ENCODE data around the gene EMX2. TPM values are rescaled to one million over a fixed set of nuclear protein-coding genes. Genes with fewer than 3 reads are reported as not detected.
A peak's percentile ranks its signal among the peaks of the same experiment; 100 is the strongest.

EMX2 gene
- total and polyA plus RNA-seq, 2 of the 13 experiments (the other 11 are each of a cell fraction or from before 2014, with no cell fraction given): not detected

- no peak overlapping the region for H2AFZ ChIP-seq (ENCODE audit: low read length)
- ATAC-seq (no peak), DNase-seq (ENCODE audit: low spot score) (no peak), FAIRE-seq (no peak)
- 17% methylated on average over 5 of the region's 5 CpGs for WGBS (ENCODE audit: low lambda C conversion rate)
- H3K4me1 ChIP-seq (ENCODE audit: insufficient read depth, low read length): peaks cover 28% of the 10 kb centered on the region
- no peaks in the 10 kb centered on the region for H3K9me3 ChIP-seq (ENCODE audit: low read length)
- H3K9ac ChIP-seq (ENCODE audit: insufficient read depth, low read depth, low read length): no peak overlapping the region
- ChIA-PET POLR2A (interaction anchor here (0.5 kb wide), 1 partner anchor 90 kb away, joined by 3 read pairs; no protein-coding TSS in a partner anchor), CTCF (ENCODE audit: low intra/inter-chr PET ratio, low total read pairs) (interaction anchor here (1.7 to 3.3 kb wide), 2 partner anchors 745 to 928 kb away, joined by 5 to 18 read pairs; no protein-coding TSS in a partner anchor)
- intact Hi-C loops (cut with micrococcal nuclease; ENCODE audit: unreplicated experiment): loop anchor here (5.0 kb wide), 2 partner anchors 611 to 926 kb away; no protein-coding TSS in a partner anchor
- 0 out of 5 replicates have a peak, but pooled peaks cover 0 to 5% of the 10 kb centered on the region in 2 experiments for H3K27me3 ChIP-seq (ENCODE audit: control insufficient read depth in 1 of 2, insufficient read depth in 2 of 2, low read length in 2 of 2)
- TF ChIP-seq ZMYM3 (CRISPR knock-in tag; IDR thresholded peaks at IDR 0.05) (peak; percentile 72), NR2F2 (IDR thresholded peaks at IDR 0.05; ENCODE audit: borderline replicate concordance, low read depth) (no peak)
- H3K4me2 ChIP-seq (ENCODE audit: low read depth, low read length): peak overlapping the region; percentile 54
- H3K36me3 ChIP-seq (replicated peaks in 1 of 2; ENCODE audit: control insufficient read depth in 1 of 2, insufficient read depth in 2 of 2, low read length in 2 of 2): no peaks in the 10 kb centered on the region
- in situ Hi-C loops (cut with HindIII; ENCODE audit: extremely low pct_ligation_motif_present, low pct_unique_long_range_greater_than_20kb): loop anchor here (25.0 kb wide), 1 partner anchor 941 kb away; no protein-coding TSS in a partner anchor
- 0 out of 6 replicates have a peak overlapping the region, but pooled peaks of 1 of the 3 experiments have one; percentile 17 for H3K4me3 ChIP-seq (replicated peaks in 1 of 3; ENCODE audit: insufficient read depth in 1 of 3, low read depth in 2 of 3, low read length in 3 of 3)
- H3K79me2 ChIP-seq (ENCODE audit: insufficient read depth, low read length): no peaks in the 10 kb centered on the region
- no peaks in the 10 kb centered on the region for H4K20me1 ChIP-seq (ENCODE audit: insufficient read depth, low read length)
- BruUV-seq (replicated peaks): no TSS peak
- no peak overlapping the region for H3K27ac ChIP-seq (ENCODE audit: extremely low read length, insufficient read depth, low read length)
These were observed 46.5 kb upstream of the EMX2 start for GRCh38 chr10:117496031-117496430.

- intact Hi-C loops (cut with micrococcal nuclease; ENCODE audit: unreplicated experiment): loop anchor here (5.0 kb wide), 2 partner anchors 611 to 926 kb away; no protein-coding TSS in a partner anchor
- Histone ChIP-seq H3K4me2 (ENCODE audit: low read depth, low read length) (peak overlapping the region; percentile 54), H3K36me3 (replicated peaks in 1 of 2; ENCODE audit: control insufficient read depth in 1 of 2, insufficient read depth in 2 of 2, low read length in 2 of 2) (no peaks in the 10 kb centered on the region), H3K9me3 (ENCODE audit: low read length) (no peaks in the 10 kb centered on the region), H2AFZ (ENCODE audit: low read length) (no peak overlapping the region), H3K9ac (ENCODE audit: insufficient read depth, low read depth, low read length) (no peak overlapping the region), H3K79me2 (ENCODE audit: insufficient read depth, low read length) (no peaks in the 10 kb centered on the region), H3K4me1 (ENCODE audit: insufficient read depth, low read length) (peaks cover 28% of the 10 kb centered on the region), H3K27ac (ENCODE audit: extremely low read length, insufficient read depth, low read length) (peak overlapping the region; percentile 21), H3K4me3 (replicated peaks in 1 of 3; ENCODE audit: insufficient read depth in 1 of 3, low read depth in 2 of 3, low read length in 3 of 3) (peak overlapping the region in 1 of 3 experiments; percentile 17; a peak in 1 of 6 replicates), H3K27me3 (ENCODE audit: control insufficient read depth in 1 of 2, insufficient read depth in 2 of 2, low read length in 2 of 2) (0 out of 5 replicates have a peak, but pooled peaks cover 0 to 5% of the 10 kb centered on the region in 2 experiments), H4K20me1 (ENCODE audit: insufficient read depth, low read length) (no peaks in the 10 kb centered on the region)
- under 1% methylated on average over 17 of the region's 17 CpGs for WGBS (ENCODE audit: low lambda C conversion rate)
- POLR2A ChIA-PET: interaction anchor here (0.5 kb wide), 1 partner anchor 91 kb away, joined by 3 read pairs; no protein-coding TSS in a partner anchor
- peak; percentile 87 for FAIRE-seq
- DNase-seq (ENCODE audit: low spot score): peak; percentile 60
- in situ Hi-C loops (cut with HindIII; ENCODE audit: extremely low pct_ligation_motif_present, low pct_unique_long_range_greater_than_20kb): loop anchor here (25.0 kb wide), 1 partner anchor 941 kb away; no protein-coding TSS in a partner anchor
- CTCF ChIA-PET (ENCODE audit: low intra/inter-chr PET ratio, low total read pairs): interaction anchor here (1.3 to 3.3 kb wide), 3 partner anchors 745 to 963 kb away, joined by 4 to 18 read pairs (median 5); no protein-coding TSS in a partner anchor
- BruUV-seq (replicated peaks): no TSS peak
- peak; percentile 75 for ATAC-seq
- TF ChIP-seq ZFP41 (CRISPR knock-in tag; IDR thresholded peaks at IDR 0.05; ENCODE audit: borderline replicate concordance) (no peak), ZNF264 (CRISPR knock-in tag; IDR thresholded peaks at IDR 0.05) (0 out of 2 replicates have a peak, but pooled peaks have one; percentile 33), SP1 (IDR thresholded peaks at IDR 0.05) (no peak), SP1 (CRISPR knock-in tag; IDR thresholded peaks at IDR 0.05) (no peak), MED8 (CRISPR knock-in tag; IDR thresholded peaks at IDR 0.05; ENCODE audit: insufficient replicate concordance) (no peak), RAD21 (CRISPR knock-in tag; IDR thresholded peaks at IDR 0.05) (peak; percentile 70), ZFP90 (CRISPR knock-in tag; IDR thresholded peaks at IDR 0.05; ENCODE audit: borderline replicate concordance) (no peak), MLX (CRISPR knock-in tag; IDR thresholded peaks at IDR 0.05) (no peak), ISL2 (CRISPR knock-in tag; IDR thresholded peaks at IDR 0.05) (peak; percentile 35; the same call in 1 of the 2 replicates), HHEX (CRISPR knock-in tag; IDR thresholded peaks at IDR 0.05) (no peak), GATAD2A (CRISPR knock-in tag; IDR thresholded peaks at IDR 0.05) (peak; percentile 22; the same call in 1 of the 2 replicates)
- TF ChIP-seq, protein P1, sequence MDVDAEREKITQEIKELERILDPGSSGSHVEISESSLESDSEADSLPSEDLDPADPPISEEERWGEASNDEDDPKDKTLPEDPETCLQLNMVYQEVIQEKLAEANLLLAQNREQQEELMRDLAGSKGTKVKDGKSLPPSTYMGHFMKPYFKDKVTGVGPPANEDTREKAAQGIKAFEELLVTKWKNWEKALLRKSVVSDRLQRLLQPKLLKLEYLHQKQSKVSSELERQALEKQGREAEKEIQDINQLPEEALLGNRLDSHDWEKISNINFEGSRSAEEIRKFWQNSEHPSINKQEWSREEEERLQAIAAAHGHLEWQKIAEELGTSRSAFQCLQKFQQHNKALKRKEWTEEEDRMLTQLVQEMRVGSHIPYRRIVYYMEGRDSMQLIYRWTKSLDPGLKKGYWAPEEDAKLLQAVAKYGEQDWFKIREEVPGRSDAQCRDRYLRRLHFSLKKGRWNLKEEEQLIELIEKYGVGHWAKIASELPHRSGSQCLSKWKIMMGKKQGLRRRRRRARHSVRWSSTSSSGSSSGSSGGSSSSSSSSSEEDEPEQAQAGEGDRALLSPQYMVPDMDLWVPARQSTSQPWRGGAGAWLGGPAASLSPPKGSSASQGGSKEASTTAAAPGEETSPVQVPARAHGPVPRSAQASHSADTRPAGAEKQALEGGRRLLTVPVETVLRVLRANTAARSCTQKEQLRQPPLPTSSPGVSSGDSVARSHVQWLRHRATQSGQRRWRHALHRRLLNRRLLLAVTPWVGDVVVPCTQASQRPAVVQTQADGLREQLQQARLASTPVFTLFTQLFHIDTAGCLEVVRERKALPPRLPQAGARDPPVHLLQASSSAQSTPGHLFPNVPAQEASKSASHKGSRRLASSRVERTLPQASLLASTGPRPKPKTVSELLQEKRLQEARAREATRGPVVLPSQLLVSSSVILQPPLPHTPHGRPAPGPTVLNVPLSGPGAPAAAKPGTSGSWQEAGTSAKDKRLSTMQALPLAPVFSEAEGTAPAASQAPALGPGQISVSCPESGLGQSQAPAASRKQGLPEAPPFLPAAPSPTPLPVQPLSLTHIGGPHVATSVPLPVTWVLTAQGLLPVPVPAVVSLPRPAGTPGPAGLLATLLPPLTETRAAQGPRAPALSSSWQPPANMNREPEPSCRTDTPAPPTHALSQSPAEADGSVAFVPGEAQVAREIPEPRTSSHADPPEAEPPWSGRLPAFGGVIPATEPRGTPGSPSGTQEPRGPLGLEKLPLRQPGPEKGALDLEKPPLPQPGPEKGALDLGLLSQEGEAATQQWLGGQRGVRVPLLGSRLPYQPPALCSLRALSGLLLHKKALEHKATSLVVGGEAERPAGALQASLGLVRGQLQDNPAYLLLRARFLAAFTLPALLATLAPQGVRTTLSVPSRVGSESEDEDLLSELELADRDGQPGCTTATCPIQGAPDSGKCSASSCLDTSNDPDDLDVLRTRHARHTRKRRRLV (CRISPR knock-in tag; IDR thresholded peaks at IDR 0.05): peak; percentile 87
These were observed 45.9 kb upstream of the EMX2 start for GRCh38 chr10:117496616-117497028.
